ENCODE measurements around the gene ABHD17B. TPM values are rescaled to one million over a fixed set of nuclear protein-coding genes. Genes with fewer than 3 reads are reported as not detected.

ABHD17B gene
- polyA plus RNA-seq, 2 of the 4 experiments (the other 2 are of a cell fraction) = 16.6 to 25.3 TPM

DNA sequence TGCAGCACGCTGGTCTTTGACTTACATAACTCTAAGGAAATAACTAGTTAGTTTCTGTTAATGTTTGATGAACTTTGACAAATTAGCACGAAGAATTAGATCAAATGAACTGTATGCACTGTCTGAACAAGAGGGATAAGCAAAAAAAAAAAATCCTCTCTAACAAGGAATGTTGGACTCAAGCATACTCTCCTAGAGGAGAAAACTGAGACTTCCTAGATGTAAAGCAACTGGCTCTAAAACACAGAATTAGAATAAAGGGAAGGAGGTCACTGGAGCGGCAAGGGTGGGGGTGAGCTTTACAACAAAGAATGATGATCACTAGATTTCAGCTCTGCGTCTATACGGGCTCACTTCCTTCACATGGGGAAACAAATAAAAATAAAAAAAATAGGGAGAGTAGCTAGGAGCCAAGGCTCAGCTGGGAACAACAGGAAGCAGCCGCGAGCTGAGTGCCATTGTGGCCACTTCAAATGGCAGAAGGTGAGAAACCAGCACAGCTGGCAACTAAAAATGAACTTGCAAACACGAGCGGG is 94.0 kb downstream of the ABHD17B start:
- ChIA-PET POLR2A (no interaction called here), CTCF (interaction anchor here (0.9 to 9.8 kb wide), 8 partner anchors 11 to 532 kb away, joined by 3 to 76 read pairs (median 4); no protein-coding TSS in a partner anchor)
- ATAC-seq (no peak), DNase-seq (ENCODE audit: low read depth in 1 of 2, low spot score in 1 of 2) (no peak), FAIRE-seq (no peak)
- Histone ChIP-seq H3K4me1 (peaks cover 6% of the 10 kb centered on the region; the same call in 1 of the 3 replicates), H3K4me3 (no peak overlapping the region), H3K4me2 (no peak overlapping the region), H3K9me3 (no peaks in the 10 kb centered on the region), H3K27ac (no peak overlapping the region)
- no peak for TF ChIP-seq TP53 (CRISPR knock-in tag; IDR thresholded peaks at IDR 0.05)
- 81% methylated on average over 9 of the region's 9 CpGs for WGBS (ENCODE audit: missing lambda C conversion rate)

Small RNA genes within 50 kb of the gene (small RNA-seq; reads per million reads assigned to genes)
- gene RF00019 = 0 reads per million in 6 experiments

Other genes with a start within 250 kb of the ABHD17B start
- 161 and 236 TPM in 2 replicates for gene CEMIP2, start 142.7 kb downstream of the ABHD17B start, polyA plus RNA-seq (2011; rRNA removed)
- gene CEMIP2, start 142.7 kb downstream of the ABHD17B start, polyA plus RNA-seq (2017; fragmentation: RNase III; extraction: RNeasy Plus Mini Kit Qiagen cat#74134 plus additional on column Dnase treatment) = 136 to 158 TPM (median 146 TPM) in 3 replicates
- gene C9orf85, start 446 bp upstream of the ABHD17B start, polyA plus RNA-seq (2011; rRNA removed) = 15.1 and 24.6 TPM in 2 replicates
- gene C9orf85, start 446 bp upstream of the ABHD17B start, polyA plus RNA-seq (2017; fragmentation: RNase III; extraction: RNeasy Plus Mini Kit Qiagen cat#74134 plus additional on column Dnase treatment) = 15.9 to 19.0 TPM (median 16.9 TPM) in 3 replicates
- not detected in 2 replicates for gene C9orf57, start 149.4 kb upstream of the ABHD17B start, polyA plus RNA-seq (2011; rRNA removed)
- not detected in 3 replicates for gene C9orf57, start 149.4 kb upstream of the ABHD17B start, polyA plus RNA-seq (2017; fragmentation: RNase III; extraction: RNeasy Plus Mini Kit Qiagen cat#74134 plus additional on column Dnase treatment)
- gene GDA, start 238.2 kb upstream of the ABHD17B start, polyA plus RNA-seq (2011; rRNA removed) = 1.0 and 1.2 TPM in 2 replicates
- 0.23 to 0.33 TPM (median 0.30 TPM) in 3 replicates for gene GDA, start 238.2 kb upstream of the ABHD17B start, polyA plus RNA-seq (2017; fragmentation: RNase III; extraction: RNeasy Plus Mini Kit Qiagen cat#74134 plus additional on column Dnase treatment)

Data from A549 (cell line).